HG03280 (cell line): ENCODE measurements around the gene DPEP3.
A peak's percentile ranks its signal among the peaks of the same experiment; 100 is the strongest.
"Not testable (repeated sequence)": the region's sequence is repeated elsewhere in the genome, so short reads cannot be mapped to it uniquely, and the experiment has no call there.

Source experiments
- ATAC-seq: cut with Tn5 transposase; IDR thresholded peaks from one replicate; pipeline ENCODE4 v1.9.1; 2021; ENCODE audit warnings: mild to moderate bottlenecking, moderate library complexity; ENCODE audit not compliant: unreplicated experiment

The DPEP3 gene

GRCh38 chr16:67994040-67994408 lies 13.7 kb upstream of the DPEP3 start:
- ATAC-seq, result not testable (repeated sequence)

- peak; percentile 80 for ATAC-seq
Observed at GRCh38 chr16:67993207-67994039, 13.1 kb upstream of the DPEP3 start.

GRCh38 chr16:67992661-67993206 lies 12.4 kb upstream of the DPEP3 start:
- peak; percentile 3 for ATAC-seq

- no peak for ATAC-seq
Observed at GRCh38 chr16:67990018-67990386, 9.7 kb upstream of the DPEP3 start.

GRCh38 chr16:67989322-67990017 lies 9.2 kb upstream of the DPEP3 start:
- no peak for ATAC-seq

- no peak for ATAC-seq
Observed at GRCh38 chr16:67988675-67989074, 8.4 kb upstream of the DPEP3 start.

- no peak for ATAC-seq
Observed at GRCh38 chr16:67987460-67988160, 7.3 kb upstream of the DPEP3 start.

- ATAC-seq, result no peak
Observed at GRCh38 chr16:67986949-67987348, 6.7 kb upstream of the DPEP3 start.

- ATAC-seq, result no peak
Observed at GRCh38 chr16:67982011-67982696, 1.9 kb upstream of the DPEP3 start.

- no peak for ATAC-seq
Observed at GRCh38 chr16:67977469-67978227, 2.7 kb downstream of the DPEP3 start.

GRCh38 chr16:67977005-67977404 lies 3.3 kb downstream of the DPEP3 start:
- no peak for ATAC-seq

- no peak for ATAC-seq
Observed at GRCh38 chr16:67976205-67976604, 4.1 kb downstream of the DPEP3 start.

GRCh38 chr16:67975321-67976105 lies 4.8 kb downstream of the DPEP3 start:
- ATAC-seq, result no peak

GRCh38 chr16:67972285-67972684 lies 8.0 kb downstream of the DPEP3 start:
- not testable (repeated sequence) for ATAC-seq

- no peak for ATAC-seq
Observed at GRCh38 chr16:67971111-67971510, 9.2 kb downstream of the DPEP3 start.

- no peak for ATAC-seq
Observed at GRCh38 chr16:67969254-67970039, 10.9 kb downstream of the DPEP3 start.

GRCh38 chr16:67968400-67969253 lies 11.7 kb downstream of the DPEP3 start, which contains the start of gene SLC12A4:
Gene SLC12A4 (minus strand): TSS chr16:67968637. CDS start chr16:67968553, 84 bp downstream.
- ATAC-seq, result peak; percentile 88
